GM12801 (cell line): ENCODE results near the gene CPA1.

Source experiments
- CTCF ChIP-seq: IDR thresholded peaks from one replicate; pipeline ENCODE4 v1.5.1; 2011; ENCODE audit warnings: control low read depth; ENCODE audit not compliant: insufficient read length; ENCODE audit errors: extremely low read depth

The CPA1 gene

GRCh38 chr7:130379921-130380860, at the start of gene CPA1:
TSS of gene CPA1 (plus strand) at chr7:130380494. CDS start at chr7:130380521, 27 bp downstream.
- no peak for TF ChIP-seq CTCF

GRCh38 chr7:130332259-130333053, 47.8 kb upstream of the CPA1 start:
- no peak for TF ChIP-seq CTCF

- no peak for TF ChIP-seq CTCF
These were observed 46.5 kb upstream of the CPA1 start for GRCh38 chr7:130333832-130334231.

GRCh38 chr7:130334274-130334673, 46.0 kb upstream of the CPA1 start:
- TF ChIP-seq CTCF, result no peak

GRCh38 chr7:130337410-130337971, 42.8 kb upstream of the CPA1 start:
- TF ChIP-seq CTCF, result no peak

GRCh38 chr7:130338233-130338632, 42.1 kb upstream of the CPA1 start:
- no peak for TF ChIP-seq CTCF

- TF ChIP-seq CTCF, result no peak
These were observed 38.4 kb upstream of the CPA1 start for GRCh38 chr7:130341882-130342281.
